Progenitor cell of endocrine pancreas (in vitro differentiated cells): ENCODE results near the gene LRRC18. TPM values are rescaled to one million over a fixed set of nuclear protein-coding genes. Genes with fewer than 3 reads are reported as not detected.

Experiments
- DNase-seq: peaks from one replicate; pipeline ENCODE4 v3.0.0; 2021; ENCODE audit warnings: low spot score; ENCODE audit not compliant: unreplicated experiment
- H3K27ac Mint-ChIP-seq: 2 replicates; pipeline ENCODE4 v1.8.0; 2021; ENCODE audit warnings: mild to moderate bottlenecking, moderate library complexity, mixed read lengths
- H3K27me3 Mint-ChIP-seq: 2 replicates; pipeline ENCODE4 v1.8.0; 2021; ENCODE audit warnings: mixed read lengths
- H3K36me3 Mint-ChIP-seq: 2 replicates; pipeline ENCODE4 v1.8.0; 2022; ENCODE audit warnings: mixed read lengths; ENCODE audit not compliant: insufficient read depth
- H3K4me1 Mint-ChIP-seq: 2 replicates; pipeline ENCODE4 v1.8.0; 2021; ENCODE audit warnings: low read depth, mixed read lengths
- H3K4me3 Mint-ChIP-seq: 2 replicates; pipeline ENCODE4 v1.8.0; 2021; ENCODE audit warnings: low read depth, mild to moderate bottlenecking, moderate library complexity, mixed read lengths
- H3K9me3 Mint-ChIP-seq: 2 replicates; pipeline ENCODE4 v1.8.0; 2021; ENCODE audit warnings: low read depth, mixed read lengths
- CTCF ChIP-seq: fragments of 200-600 bp; sonication (generic); IDR thresholded peaks from one replicate; pipeline ENCODE4 v1.5.0; 2021; ENCODE audit warnings: antibody characterized with exemption, mild to moderate bottlenecking; ENCODE audit not compliant: unreplicated experiment
- total RNA-seq: library from RNA; stranded (reverse); gene quantifications from 2 replicates; pipeline ENCODE4 v1.2.1, GENCODE V29; 2021

LRRC18 gene
- total RNA-seq, 1 donor from 2014 or later = not detected

DNA sequence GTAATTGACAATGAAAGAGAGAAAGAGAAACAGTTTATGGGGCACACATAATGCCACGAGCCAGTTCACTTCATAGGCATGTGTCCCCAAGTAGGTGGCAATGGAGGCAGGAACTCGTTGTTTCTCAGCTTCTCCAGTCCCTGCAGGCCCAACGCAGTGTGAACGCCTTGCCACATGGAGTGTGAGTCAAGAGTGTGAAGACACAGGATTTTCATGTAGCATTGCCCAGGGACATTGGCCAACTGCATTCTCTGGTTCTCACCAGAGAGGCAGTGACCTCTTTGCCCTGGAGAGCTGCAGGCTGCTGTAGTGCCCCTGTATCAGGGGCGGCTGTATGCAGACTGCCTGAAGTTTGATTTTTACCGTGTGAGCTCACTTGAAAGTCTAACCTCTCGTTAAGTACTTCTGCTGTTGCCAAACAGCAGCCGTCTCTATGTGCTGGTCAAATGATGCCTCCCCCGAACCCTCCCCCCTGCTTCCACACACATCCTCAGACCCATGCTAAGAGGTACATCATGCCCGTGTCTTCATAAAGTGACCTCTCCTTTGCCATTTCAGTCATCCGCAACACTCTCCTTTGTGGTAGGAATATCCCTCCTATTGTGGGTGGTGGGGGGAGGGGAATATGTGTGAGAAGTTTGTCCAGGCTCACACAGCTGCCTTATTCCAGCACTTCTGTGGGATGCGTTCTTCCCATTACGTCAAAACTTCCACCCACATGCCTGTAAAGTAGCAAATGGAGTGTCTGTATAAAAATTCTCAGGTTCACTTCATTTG lies 12.7 kb downstream of the LRRC18 start:
- no peak for DNase-seq
- Mint-ChIP-seq H3K27ac (no peak overlapping the region), H3K4me3 (no peak overlapping the region), H3K36me3 (no peaks in the 10 kb centered on the region), H3K27me3 (peaks cover 3% of the 10 kb centered on the region), H3K9me3 (no peaks in the 10 kb centered on the region), H3K4me1 (peaks cover 5% of the 10 kb centered on the region)
- no peak for TF ChIP-seq CTCF

DNA sequence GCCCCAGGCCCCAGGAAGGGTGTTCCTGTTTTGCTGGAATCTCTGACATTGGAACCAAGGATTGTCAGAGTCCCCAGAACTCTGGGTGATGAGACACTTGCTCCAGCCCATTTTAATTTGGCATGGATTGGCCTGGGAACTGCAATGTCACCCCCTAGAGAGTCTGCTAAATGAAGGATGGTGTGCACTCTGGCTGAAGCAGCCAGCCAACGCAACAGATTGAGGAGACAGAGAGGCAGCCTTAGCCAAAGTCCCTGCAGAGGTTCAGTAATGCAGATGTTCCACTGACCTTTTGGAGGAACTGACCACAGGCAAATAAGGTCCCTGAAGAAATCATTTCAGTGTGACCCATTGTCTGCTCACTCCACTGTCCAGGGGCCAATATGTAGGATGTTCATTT lies 13.4 kb downstream of the LRRC18 start:
- Mint-ChIP-seq H3K4me1 (peaks cover 4% of the 10 kb centered on the region), H3K9me3 (no peaks in the 10 kb centered on the region), H3K27ac (no peak overlapping the region), H3K27me3 (peaks cover 3% of the 10 kb centered on the region), H3K36me3 (no peaks in the 10 kb centered on the region), H3K4me3 (no peak overlapping the region)
- TF ChIP-seq CTCF = no peak
- DNase-seq = no peak

DNA sequence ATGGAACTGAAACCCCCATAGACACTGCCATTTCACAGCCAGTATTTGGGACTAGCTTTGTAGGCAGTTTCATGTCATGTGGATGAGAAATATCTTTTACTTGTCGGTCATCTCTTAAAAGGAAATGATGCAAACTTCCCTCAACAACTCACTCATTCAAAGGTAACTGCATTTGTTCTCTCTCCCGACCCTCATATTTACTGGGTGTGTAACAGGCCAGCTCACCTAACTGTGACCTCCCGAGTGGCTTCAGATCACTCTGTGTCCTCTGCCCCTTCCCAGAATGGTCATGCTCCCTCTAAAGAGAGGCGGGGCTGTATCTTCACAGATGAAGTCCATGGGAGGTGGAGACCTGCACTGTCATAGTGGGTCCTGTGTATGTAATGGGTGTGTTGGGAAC lies 14.7 kb downstream of the LRRC18 start:
- Mint-ChIP-seq H3K4me3 (no peak overlapping the region), H3K27me3 (peaks cover 3% of the 10 kb centered on the region), H3K9me3 (no peaks in the 10 kb centered on the region), H3K36me3 (no peaks in the 10 kb centered on the region), H3K27ac (no peak overlapping the region), H3K4me1 (no peaks in the 10 kb centered on the region)
- DNase-seq = no peak
- no peak for TF ChIP-seq CTCF

- H3K4me3 Mint-ChIP-seq = no peak overlapping the region
- no peaks in the 10 kb centered on the region for H3K36me3 Mint-ChIP-seq
- DNase-seq = no peak
- H3K9me3 Mint-ChIP-seq = no peaks in the 10 kb centered on the region
- H3K27ac Mint-ChIP-seq = no peak overlapping the region
- TF ChIP-seq CTCF = no peak
- no peaks in the 10 kb centered on the region for H3K4me1 Mint-ChIP-seq
- H3K27me3 Mint-ChIP-seq = no peaks in the 10 kb centered on the region
These were observed 15.9 kb downstream of the LRRC18 start for GRCh38 chr10:48923748-48924147.

GRCh38 chr10:48913674-48914073 lies 26.0 kb downstream of the LRRC18 start:
- peaks cover 7% of the 10 kb centered on the region for H3K27me3 Mint-ChIP-seq
- no peaks in the 10 kb centered on the region for H3K36me3 Mint-ChIP-seq
- no peaks in the 10 kb centered on the region for H3K4me1 Mint-ChIP-seq
- TF ChIP-seq CTCF = no peak
- no peak for DNase-seq
- no peaks in the 10 kb centered on the region for H3K9me3 Mint-ChIP-seq
- no peak overlapping the region for H3K27ac Mint-ChIP-seq
- no peak overlapping the region for H3K4me3 Mint-ChIP-seq
